SK-N-SH (cell line): ENCODE results near the gene NYAP2. TPM values are rescaled to one million over a fixed set of nuclear protein-coding genes. Genes with fewer than 3 reads are reported as not detected.

ENCODE experiments used
- CTCF ChIA-PET: fragments of 300-600, 350-600 bp; formaldehyde crosslinking; extraction: SDS; loops from one replicate; lab custom pipeline; 2021; lab: Yijun Ruan, JAX
- POLR2A ChIA-PET: fragments of 350-600 bp; sonication (Branson Sonifier 250); formaldehyde crosslinking; extraction: SDS; loops from one replicate; lab custom pipeline; 2020; ENCODE audit warnings: antibody characterized with exemption, inconsistent platforms; lab: Yijun Ruan, JAX
- DNase-seq: peaks from one replicate; pipeline ENCODE4 v3.0.0; 2012
- H2AFZ ChIP-seq: fragments of 200-600 bp; sonication (generic); 2 replicates; pipeline ENCODE4 v1.8.1; 2016; ENCODE audit warnings: antibody characterized with exemption, mild to moderate bottlenecking, low read depth
- H3F3A ChIP-seq: fragments of 200-600 bp; sonication (generic); replicated peaks from 2 replicates; pipeline ENCODE3; 2016; ENCODE audit warnings: antibody characterized with exemption, mild to moderate bottlenecking; ENCODE audit not compliant: insufficient read depth
- H3K27ac ChIP-seq, 2 experiments: fragments of 200-500 bp in 1 of 2; fragments of 200-600 bp in 1 of 2; sonication (Bioruptor generic) in 1 of 2; sonication (generic), shearing (Covaris generic) in 1 of 2; 2 replicates each; pipeline versions ENCODE4 v1.5.1 to v1.6.1; 2014 to 2016; ENCODE audit warnings: low read depth in 2 of 2, inconsistent platforms in 1 of 2, low read length in 1 of 2, mild to moderate bottlenecking in 1 of 2, mixed read lengths in 1 of 2
- H3K27me3 ChIP-seq: fragments of 200-600 bp; sonication (generic), shearing (Covaris generic); 2 replicates; pipeline ENCODE4 v1.6.1; 2016; ENCODE audit warnings: mixed run types; ENCODE audit not compliant: insufficient read depth
- H3K36me3 ChIP-seq, 2 experiments: fragments of 200-500 bp in 1 of 2; fragments of 200-600 bp in 1 of 2; sonication (Bioruptor generic) in 1 of 2; sonication (generic) in 1 of 2; replicated peaks in 1 of 2; 2 replicates each; pipeline versions ENCODE3 to v1.5.1; 2014 to 2016; ENCODE audit warnings: low read length in 1 of 2, mild to moderate bottlenecking in 1 of 2; ENCODE audit not compliant: insufficient read depth in 2 of 2, control insufficient read depth in 1 of 2
- H3K4me1 ChIP-seq, 2 experiments: fragments of 200-500 bp in 1 of 2; fragments of 200-600 bp in 1 of 2; sonication (Bioruptor generic) in 1 of 2; sonication (generic), shearing (Covaris generic) in 1 of 2; 2 replicates each; pipeline versions ENCODE4 v1.5.1 to v1.6.1; 2014 to 2016; ENCODE audit warnings: low read depth in 1 of 2, low read length in 1 of 2, mixed run types in 1 of 2; ENCODE audit not compliant: insufficient read depth in 2 of 2, control insufficient read depth in 1 of 2
- H3K4me2 ChIP-seq: fragments of 200-600 bp; sonication (generic), shearing (Covaris generic); 2 replicates; pipeline ENCODE4 v1.6.1; 2017; ENCODE audit warnings: mixed run types
- H3K4me3 ChIP-seq, 2 experiments: fragments of 200-500 bp in 1 of 2; fragments of 200-600 bp in 1 of 2; sonication (Bioruptor generic) in 1 of 2; sonication (generic), shearing (Covaris generic) in 1 of 2; 2 replicates each; pipeline versions ENCODE4 v1.5.1 to v1.8.1; 2014 to 2016; ENCODE audit warnings: low read depth in 2 of 2, inconsistent platforms in 1 of 2, low read length in 1 of 2, mild to moderate bottlenecking in 1 of 2, mixed read lengths in 1 of 2, moderate library complexity in 1 of 2
- H3K79me2 ChIP-seq: fragments of 200-600 bp; sonication (generic); 2 replicates; pipeline ENCODE4 v1.8.1; 2017; ENCODE audit warnings: mild to moderate bottlenecking; ENCODE audit not compliant: insufficient read depth
- H3K9ac ChIP-seq: fragments of 200-600 bp; sonication (generic); 2 replicates; pipeline ENCODE4 v1.6.1; 2017; ENCODE audit warnings: mixed run types
- H3K9me2 ChIP-seq: fragments of 200-600 bp; sonication (generic); 2 replicates; pipeline ENCODE4 v1.6.1; 2017; ENCODE audit warnings: mixed run types
- H3K9me3 ChIP-seq: fragments of 200-600 bp; sonication (generic); 2 replicates; pipeline ENCODE4 v1.6.1; 2017; ENCODE audit warnings: mixed run types, mild to moderate bottlenecking, moderate library complexity
- H4K20me1 ChIP-seq: fragments of 200-600 bp; sonication (generic); 2 replicates; pipeline ENCODE4 v1.6.1; 2017; ENCODE audit warnings: mild to moderate bottlenecking, mixed run types; ENCODE audit not compliant: insufficient read depth
- CTCF ChIP-seq: fragments of 200-600 bp; sonication (generic); IDR thresholded peaks from 2 replicates; pipeline ENCODE4 v1.6.1; 2017; ENCODE audit warnings: antibody characterized with exemption, mild to moderate bottlenecking, moderate library complexity
- EP300 ChIP-seq, 2 experiments: IDR thresholded peaks; 2 replicates each; pipeline versions ENCODE4 v1.4.0 to v1.6.1; 2012; ENCODE audit warnings: borderline replicate concordance in 1 of 2, low read depth in 1 of 2, low read length in 1 of 2
- FOSL2 ChIP-seq: IDR thresholded peaks from 2 replicates; pipeline ENCODE4 v1.4.0; 2012; ENCODE audit warnings: low read depth, mild to moderate bottlenecking, moderate library complexity, borderline replicate concordance
- GABPA ChIP-seq: IDR thresholded peaks from 2 replicates; pipeline ENCODE4 v1.4.0; 2012; ENCODE audit warnings: low read depth, mild to moderate bottlenecking
- GATA2 ChIP-seq: sonication (generic); formaldehyde crosslinking; IDR thresholded peaks from 2 replicates; pipeline ENCODE4 v1.5.0; 2020; ENCODE audit warnings: mild to moderate bottlenecking, missing genetic modification reagents
- IRF3 ChIP-seq: fragments of 150-350 bp; IDR thresholded peaks from 2 replicates; pipeline ENCODE4 v1.6.1; 2016; ENCODE audit warnings: mild to moderate bottlenecking, low read depth, low read length
- MEF2A ChIP-seq: IDR thresholded peaks from 2 replicates; pipeline ENCODE4 v1.4.0; 2012; ENCODE audit warnings: low read depth, borderline replicate concordance
- NFIC ChIP-seq: IDR thresholded peaks from 2 replicates; pipeline ENCODE4 v1.4.0; 2012; ENCODE audit warnings: borderline replicate concordance
- NRF1 ChIP-seq: IDR thresholded peaks from 2 replicates; pipeline ENCODE4 v1.6.1; 2012; ENCODE audit warnings: low read depth, mild to moderate bottlenecking, low read length
- POLR2AphosphoS5 ChIP-seq: IDR thresholded peaks from 2 replicates; pipeline ENCODE4 v1.6.1; 2012; ENCODE audit warnings: low read depth, low read length
- RAD21 ChIP-seq: IDR thresholded peaks from 2 replicates; pipeline ENCODE4 v1.6.1; 2012; ENCODE audit warnings: mild to moderate bottlenecking, low read length
- SMC3 ChIP-seq: IDR thresholded peaks from 2 replicates; pipeline ENCODE4 v1.6.1; 2012; ENCODE audit warnings: low read depth, low read length, improper control_type of control experiment
- TAF1 ChIP-seq: IDR thresholded peaks from 2 replicates; pipeline ENCODE4 v1.6.1; 2012; ENCODE audit warnings: low read depth, mild to moderate bottlenecking, low read length, moderate library complexity, borderline replicate concordance
- TCF12 ChIP-seq: IDR thresholded peaks from 2 replicates; pipeline ENCODE4 v1.4.0; 2012
- TEAD4 ChIP-seq: IDR thresholded peaks from 2 replicates; pipeline ENCODE4 v1.4.0; 2012; ENCODE audit warnings: mild to moderate bottlenecking, borderline replicate concordance; ENCODE audit not compliant: insufficient read depth
- YY1 ChIP-seq: IDR thresholded peaks from 2 replicates; pipeline ENCODE4 v1.4.0; 2012; ENCODE audit warnings: low read depth, mild to moderate bottlenecking
- WGBS: methylation state at CpG from one replicate; pipeline ENCODE4 v1.1.6; 2017; ENCODE audit warnings: low lambda C conversion rate; 5-methylcytosine and 5-hydroxymethylcytosine counted together
- polyA plus RNA-seq, 3 experiments: library from polyadenylated mRNA; depleted of rRNA; stranded (reverse); fragments of >200 nt; gene quantifications; 2 replicates each; pipeline ENCODE4 v1.2.3, GENCODE V29; 2012
- TF ChIP-seq, protein P1 (sequence below): IDR thresholded peaks from 2 replicates; pipeline ENCODE4 v1.4.0; 2012; ENCODE audit warnings: low read depth, borderline replicate concordance

The NYAP2 gene
- polyA plus RNA-seq, 1 of the 3 experiments (the other 2 are of a cell fraction) = not detected

- H3K4me3 ChIP-seq = no peak overlapping the region
- H2AFZ ChIP-seq = no peak overlapping the region
- H3F3A ChIP-seq = no peaks in the 10 kb centered on the region
- no peak overlapping the region for H3K9ac ChIP-seq
- H3K36me3 ChIP-seq = no peaks in the 10 kb centered on the region
- H3K9me2 ChIP-seq = no peaks in the 10 kb centered on the region
- no peak for DNase-seq
- no peak for TF ChIP-seq CTCF
- no peak for TF ChIP-seq NRF1
- no peak for TF ChIP-seq IRF3
- no peak for TF ChIP-seq TEAD4
- no peak for TF ChIP-seq GATA2 (CRISPR knock-in tag)
- no peak for TF ChIP-seq POLR2AphosphoS5
- no peak for TF ChIP-seq MEF2A
- TF ChIP-seq RAD21 = no peak
- TF ChIP-seq SMC3 = no peak
- TF ChIP-seq, protein P1, sequence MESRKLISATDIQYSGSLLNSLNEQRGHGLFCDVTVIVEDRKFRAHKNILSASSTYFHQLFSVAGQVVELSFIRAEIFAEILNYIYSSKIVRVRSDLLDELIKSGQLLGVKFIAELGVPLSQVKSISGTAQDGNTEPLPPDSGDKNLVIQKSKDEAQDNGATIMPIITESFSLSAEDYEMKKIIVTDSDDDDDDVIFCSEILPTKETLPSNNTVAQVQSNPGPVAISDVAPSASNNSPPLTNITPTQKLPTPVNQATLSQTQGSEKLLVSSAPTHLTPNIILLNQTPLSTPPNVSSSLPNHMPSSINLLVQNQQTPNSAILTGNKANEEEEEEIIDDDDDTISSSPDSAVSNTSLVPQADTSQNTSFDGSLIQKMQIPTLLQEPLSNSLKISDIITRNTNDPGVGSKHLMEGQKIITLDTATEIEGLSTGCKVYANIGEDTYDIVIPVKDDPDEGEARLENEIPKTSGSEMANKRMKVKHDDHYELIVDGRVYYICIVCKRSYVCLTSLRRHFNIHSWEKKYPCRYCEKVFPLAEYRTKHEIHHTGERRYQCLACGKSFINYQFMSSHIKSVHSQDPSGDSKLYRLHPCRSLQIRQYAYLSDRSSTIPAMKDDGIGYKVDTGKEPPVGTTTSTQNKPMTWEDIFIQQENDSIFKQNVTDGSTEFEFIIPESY = no peak
- TF ChIP-seq, all 33 proteins: peak for 0
- Histone ChIP-seq H3K4me1 (no peaks in the 10 kb centered on the region), H3K27me3 (no peaks in the 10 kb centered on the region), H3K79me2 (no peaks in the 10 kb centered on the region), H3K27ac (no peak overlapping the region), H3K9me3 (no peaks in the 10 kb centered on the region), H4K20me1 (no peaks in the 10 kb centered on the region), H3K4me2 (no peak overlapping the region)
- WGBS = 52% methylated on average over 5 of the region's 5 CpGs
- POLR2A ChIA-PET = no interaction called here
- CTCF ChIA-PET = no interaction called here
These were observed 293.7 kb downstream of the NYAP2 start for GRCh38 chr2:225693259-225693658.

- Histone ChIP-seq H3K9me3 (no peaks in the 10 kb centered on the region), H3K79me2 (no peaks in the 10 kb centered on the region), H3F3A (no peaks in the 10 kb centered on the region), H4K20me1 (no peaks in the 10 kb centered on the region), H2AFZ (no peak overlapping the region), H3K9me2 (no peaks in the 10 kb centered on the region), H3K4me3 (no peak overlapping the region), H3K36me3 (no peaks in the 10 kb centered on the region), H3K4me1 (no peaks in the 10 kb centered on the region), H3K9ac (no peak overlapping the region), H3K27me3 (no peaks in the 10 kb centered on the region), H3K4me2 (no peak overlapping the region), H3K27ac (no peak overlapping the region)
- DNase-seq = no peak
- ChIA-PET POLR2A (no interaction called here), CTCF (no interaction called here)
- TF ChIP-seq CTCF = no peak
- TF ChIP-seq TCF12 = no peak
- no peak for TF ChIP-seq TAF1
- no peak for TF ChIP-seq IRF3
- no peak for TF ChIP-seq NFIC
- no peak for TF ChIP-seq POLR2AphosphoS5
- TF ChIP-seq FOSL2 = no peak
- no peak for TF ChIP-seq GABPA
- TF ChIP-seq EP300 (IDR thresholded peaks at IDR 0.05; ENCODE audit: borderline replicate concordance in 1 of 2, low read depth in 1 of 2, low read length in 1 of 2) = no peak
- TF ChIP-seq YY1 = no peak
These were observed 295.2 kb downstream of the NYAP2 start for GRCh38 chr2:225694664-225695063.
